NK-92 treated with Interleukin-12 subunit alpha and Interleukin-12 subunit beta, amount 100 ng/mL, for 24 hours (cell line): ENCODE data around the gene GDF7.
"Not testable (repeated sequence)": the region's sequence is repeated elsewhere in the genome, so short reads cannot be mapped to it uniquely, and the experiment has no call there.

ENCODE experiments used
- DNase-seq: peaks from one replicate; lab custom pipeline; 2025; lab: John Stamatoyannopoulos, UW

The GDF7 gene

DNA sequence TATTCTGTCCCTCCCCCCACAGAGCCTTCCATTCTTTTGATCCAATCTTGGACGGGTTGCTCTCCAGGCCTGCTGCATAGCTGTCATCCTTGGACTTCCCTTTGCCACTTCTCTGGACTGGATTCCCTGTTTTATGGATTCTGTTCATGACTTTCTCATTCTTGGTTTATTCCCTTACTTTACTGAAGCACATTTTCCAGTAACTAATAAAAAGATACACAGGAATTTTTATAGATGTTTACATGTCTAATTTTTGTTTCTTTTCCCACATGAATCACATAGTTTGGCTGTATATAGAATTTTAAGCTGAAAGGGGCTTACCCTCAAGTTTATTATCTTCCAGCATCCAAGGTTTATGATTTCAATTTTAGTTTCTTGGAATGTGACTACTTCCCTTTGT lies 37.9 kb downstream of the GDF7 start:
- no peak for DNase-seq

DNA sequence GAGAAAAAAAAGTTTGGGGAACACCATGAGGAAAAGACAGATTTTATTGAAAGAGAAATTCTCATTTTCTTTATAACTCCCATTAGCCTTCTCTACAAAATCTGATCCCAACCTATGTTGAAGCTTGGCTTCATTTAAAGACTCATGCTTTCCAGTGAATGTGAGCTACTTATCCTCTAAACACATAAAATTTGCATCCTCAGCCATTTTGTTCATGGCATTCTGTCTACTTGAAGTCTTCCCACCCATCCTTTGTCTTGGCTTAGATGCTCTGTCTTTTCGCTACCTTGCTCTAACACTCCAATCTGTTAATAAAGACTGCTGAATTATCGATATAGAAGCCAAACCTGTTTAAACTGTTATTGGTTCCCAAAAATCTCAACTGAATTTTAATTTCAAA lies 39.3 kb downstream of the GDF7 start:
- DNase-seq: no peak

DNA sequence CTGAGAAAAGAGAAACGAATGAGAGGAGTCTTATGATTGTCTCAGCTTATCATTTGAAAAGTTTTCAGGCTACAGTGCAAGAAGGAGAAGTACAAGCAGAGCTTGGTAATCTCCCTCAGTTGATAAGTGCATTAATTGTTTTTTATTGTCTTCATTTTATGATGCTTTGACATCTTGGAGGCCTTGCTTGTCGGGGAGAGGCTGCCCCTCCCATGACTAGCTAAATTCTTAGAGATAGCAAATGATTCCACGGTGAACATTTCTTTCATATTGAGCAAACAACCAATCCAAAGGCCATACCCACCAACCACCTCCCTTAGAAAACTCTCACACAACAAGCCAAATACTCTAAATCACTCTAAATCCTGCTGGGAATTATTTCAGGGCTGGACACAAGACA lies 39.8 kb downstream of the GDF7 start:
- no peak for DNase-seq

DNA sequence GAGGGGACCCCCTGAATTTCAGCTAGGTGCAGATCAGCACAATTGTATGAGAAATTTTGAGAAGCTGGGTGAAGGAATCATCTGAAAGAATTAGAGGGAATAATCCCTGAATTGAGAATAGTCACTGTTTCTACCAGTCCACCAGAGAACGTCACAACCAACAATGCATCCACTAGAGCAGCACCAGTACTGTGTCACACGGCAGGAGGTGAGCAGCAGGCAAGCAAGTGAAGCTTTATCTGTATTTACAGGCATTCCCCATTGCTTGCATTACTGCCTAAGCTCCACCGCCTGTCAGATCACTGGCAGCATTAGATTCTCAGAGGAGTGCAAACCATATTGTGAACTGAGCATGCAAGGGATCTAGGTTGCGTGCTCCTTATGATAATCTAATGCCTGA lies 40.7 kb downstream of the GDF7 start:
- DNase-seq: no peak

DNA sequence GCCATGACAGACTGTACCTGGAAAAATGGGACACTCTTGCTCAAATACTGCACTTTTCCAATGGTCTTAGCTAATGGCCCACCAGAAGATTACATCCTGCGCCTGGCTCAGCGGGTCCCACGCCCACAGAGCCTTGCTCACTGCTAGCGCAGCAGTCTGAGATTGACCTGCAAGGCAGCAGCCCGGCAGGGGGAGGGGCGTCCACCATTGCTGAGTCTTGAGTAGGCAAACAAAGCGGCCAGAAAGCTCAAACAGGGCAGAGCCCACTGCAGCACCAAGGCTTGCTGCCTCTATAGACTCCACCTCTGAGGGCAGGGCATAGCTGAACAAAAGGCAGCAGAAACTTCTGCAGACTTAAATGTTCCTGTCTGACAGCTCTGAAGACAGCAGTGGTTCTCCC lies 44.7 kb downstream of the GDF7 start:
- not testable (repeated sequence) for DNase-seq

DNA sequence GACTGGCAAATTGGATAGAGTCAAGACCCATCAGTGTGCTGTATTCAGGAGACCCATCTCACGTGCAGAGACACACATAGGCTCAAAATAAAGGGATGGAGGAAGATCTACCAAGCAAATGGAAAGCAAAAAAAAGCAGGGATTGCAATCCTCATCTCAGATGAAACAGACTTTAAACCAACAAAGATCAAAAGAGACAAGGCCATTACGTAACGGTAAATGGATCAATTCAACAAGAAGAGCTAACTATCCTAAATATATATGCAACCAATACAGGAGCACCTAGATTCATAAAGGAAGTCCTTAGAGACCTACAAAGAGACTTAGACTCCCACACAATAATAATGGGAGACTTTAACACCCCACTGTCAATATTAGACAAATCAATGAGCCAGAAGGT lies 46.6 kb downstream of the GDF7 start:
- DNase-seq: not testable (repeated sequence)

DNA sequence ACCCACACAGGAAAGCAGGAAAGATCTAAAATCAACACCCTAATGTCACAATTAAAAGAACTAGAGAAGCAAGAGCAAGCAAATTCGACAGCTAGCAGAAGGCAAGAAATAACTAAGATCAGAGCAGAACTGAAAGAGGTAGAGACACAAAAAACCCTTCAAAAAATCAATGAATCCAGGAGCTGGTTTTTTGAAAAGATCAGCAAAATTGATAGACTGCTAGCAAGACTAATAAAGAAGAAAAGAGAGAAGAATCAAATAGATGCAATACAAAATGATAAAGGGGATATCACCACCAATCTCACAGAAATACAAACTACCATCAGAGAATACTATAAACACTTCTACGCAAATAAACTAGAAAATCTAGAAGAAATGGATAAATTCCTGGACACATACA lies 47.5 kb downstream of the GDF7 start:
- DNase-seq: not testable (repeated sequence)

DNA sequence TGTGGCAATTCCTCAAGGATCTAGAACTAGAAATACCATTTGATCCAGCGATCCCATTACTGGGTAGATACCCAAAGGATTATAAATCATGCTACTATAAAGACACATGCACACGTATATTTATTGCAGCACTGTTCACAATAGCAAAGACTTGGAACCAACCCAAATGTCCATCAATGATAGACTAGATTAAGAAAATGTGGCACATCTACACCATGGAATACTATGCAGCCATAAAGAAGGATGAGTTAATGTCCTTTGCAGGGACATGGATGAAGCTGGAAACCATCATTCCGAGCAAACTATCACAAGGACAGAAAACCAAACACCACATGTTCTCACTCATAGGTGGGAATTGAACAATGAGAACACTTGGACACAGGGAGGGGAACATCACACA lies 49.2 kb downstream of the GDF7 start:
- DNase-seq: not testable (repeated sequence)

DNA sequence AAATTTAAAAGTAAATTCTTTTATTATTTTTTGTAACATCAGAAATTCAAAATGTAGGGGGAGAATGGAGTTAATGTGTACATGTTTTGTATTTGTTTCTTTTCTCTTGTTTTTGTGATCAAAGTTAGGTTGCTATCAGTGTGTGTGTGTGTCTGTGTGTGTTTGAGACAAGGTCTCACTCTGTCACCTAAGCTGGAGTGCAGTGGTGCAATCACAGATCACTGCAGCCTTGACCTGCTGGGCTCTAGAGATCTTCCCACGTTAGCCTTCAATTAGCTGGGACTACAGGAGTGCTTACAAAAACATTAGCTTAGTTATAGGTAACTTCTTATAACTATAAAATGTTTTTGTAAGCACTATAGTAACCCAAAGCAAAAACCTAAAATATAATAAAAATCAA lies 50.7 kb downstream of the GDF7 start:
- DNase-seq: no peak

DNA sequence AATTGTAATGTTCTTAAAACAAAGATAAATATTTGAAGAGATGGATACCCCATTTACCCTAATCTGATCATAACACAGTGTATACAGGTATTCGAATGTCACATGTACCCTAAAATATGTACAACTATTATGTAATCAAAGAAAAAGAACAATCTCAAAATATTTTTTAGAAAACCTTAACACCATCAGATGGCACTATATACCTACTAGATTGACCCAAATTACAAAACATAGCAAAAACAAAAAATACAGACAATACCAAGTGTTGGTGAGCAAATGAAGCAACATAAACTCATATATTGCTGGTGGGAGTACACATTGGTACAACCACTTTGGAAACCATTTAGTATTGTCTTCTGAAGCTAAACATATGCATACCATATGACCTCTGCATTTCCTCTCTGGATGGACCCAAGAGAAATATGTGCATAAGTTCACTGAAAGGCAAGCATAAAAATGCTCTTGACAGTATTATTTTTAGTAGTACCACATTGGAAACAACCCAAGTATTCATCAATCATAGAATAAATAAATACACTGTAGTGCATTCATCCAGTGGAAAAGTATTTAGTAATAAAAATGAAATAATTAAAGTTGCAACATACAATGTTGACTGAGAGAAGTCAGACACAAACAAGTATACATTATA lies 55.8 kb downstream of the GDF7 start:
- DNase-seq: no peak

DNA sequence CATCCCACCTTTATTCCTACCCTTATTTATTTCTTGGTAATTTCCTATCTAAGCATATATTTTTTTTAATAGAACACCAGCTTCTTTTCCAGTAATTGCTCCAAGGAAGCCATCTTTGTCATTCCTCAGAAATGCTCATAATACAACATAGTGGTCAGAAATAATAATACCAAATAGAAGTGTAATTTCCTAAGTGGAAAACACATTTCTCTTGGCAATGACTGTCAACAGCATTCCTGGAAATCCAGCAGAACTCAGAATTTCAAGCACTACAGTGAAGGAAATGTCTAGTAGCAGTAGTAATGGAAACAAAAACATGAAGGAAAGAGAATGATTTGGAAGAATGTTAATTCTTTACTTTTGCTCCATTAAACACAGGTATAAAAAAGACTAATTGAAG lies 56.6 kb downstream of the GDF7 start:
- no peak for DNase-seq

DNA sequence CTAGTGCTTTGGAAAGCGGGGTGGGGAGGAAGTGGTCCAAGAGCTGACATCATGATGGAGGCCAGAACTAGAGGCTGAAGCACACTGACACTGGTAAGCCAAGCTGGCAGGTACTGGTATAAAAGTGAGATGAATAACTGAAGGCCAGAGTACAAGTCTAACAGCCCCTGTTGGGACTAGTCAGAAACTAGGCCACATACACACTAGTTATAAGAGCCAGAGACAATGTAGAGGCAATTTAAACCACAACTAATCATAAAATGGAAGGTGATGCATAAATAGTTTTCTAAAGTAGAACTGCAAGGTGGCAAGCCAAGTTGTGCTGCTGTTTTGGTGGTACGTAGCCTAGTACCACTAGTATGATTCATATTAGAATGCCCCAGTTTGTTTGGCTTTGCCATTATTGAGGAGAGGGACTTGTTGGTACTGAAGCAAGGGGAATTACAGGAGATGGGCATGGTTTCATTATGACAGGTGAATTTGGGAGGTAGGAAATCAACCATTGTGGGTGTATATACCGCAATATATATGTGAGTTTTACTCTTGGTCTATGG lies 57.6 kb downstream of the GDF7 start:
- no peak for DNase-seq

DNA sequence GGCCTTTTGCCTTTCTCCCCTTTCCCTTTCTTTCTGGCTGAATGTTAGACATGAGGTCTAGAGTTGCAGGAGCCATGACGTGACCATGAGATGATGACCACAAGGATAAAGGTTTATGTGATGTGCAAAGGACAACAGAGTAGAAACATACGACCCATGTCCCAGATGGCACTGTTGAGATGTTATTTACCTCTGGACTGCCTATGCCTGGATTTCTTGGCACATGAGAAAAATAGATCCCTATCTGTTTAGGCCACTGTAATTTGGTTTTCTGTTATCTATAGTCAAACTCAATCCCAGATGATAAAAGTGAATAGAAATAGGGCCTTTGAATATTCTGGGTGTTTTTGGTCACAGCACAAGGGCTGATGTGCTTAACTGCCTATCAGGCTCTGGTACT lies 58.8 kb downstream of the GDF7 start:
- DNase-seq: no peak

DNA sequence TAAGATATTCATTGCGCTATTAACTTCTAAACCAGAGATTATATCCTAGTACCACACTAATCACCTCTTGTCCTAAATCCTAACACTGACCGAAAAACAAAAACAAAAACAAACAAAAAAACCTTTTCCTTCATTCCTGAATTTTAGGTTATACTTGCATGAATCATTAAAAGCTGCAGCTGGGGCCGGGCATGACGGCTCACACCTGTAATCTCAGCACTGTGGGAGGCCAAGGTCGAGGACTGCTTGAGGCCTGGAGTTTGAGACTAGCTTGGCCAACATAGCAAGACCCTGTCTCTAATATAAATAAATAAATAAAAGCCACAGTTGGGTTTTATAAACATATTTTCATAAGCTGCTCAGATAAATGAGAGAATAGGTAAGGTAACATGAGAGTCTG lies 60.0 kb downstream of the GDF7 start:
- no peak for DNase-seq

DNA sequence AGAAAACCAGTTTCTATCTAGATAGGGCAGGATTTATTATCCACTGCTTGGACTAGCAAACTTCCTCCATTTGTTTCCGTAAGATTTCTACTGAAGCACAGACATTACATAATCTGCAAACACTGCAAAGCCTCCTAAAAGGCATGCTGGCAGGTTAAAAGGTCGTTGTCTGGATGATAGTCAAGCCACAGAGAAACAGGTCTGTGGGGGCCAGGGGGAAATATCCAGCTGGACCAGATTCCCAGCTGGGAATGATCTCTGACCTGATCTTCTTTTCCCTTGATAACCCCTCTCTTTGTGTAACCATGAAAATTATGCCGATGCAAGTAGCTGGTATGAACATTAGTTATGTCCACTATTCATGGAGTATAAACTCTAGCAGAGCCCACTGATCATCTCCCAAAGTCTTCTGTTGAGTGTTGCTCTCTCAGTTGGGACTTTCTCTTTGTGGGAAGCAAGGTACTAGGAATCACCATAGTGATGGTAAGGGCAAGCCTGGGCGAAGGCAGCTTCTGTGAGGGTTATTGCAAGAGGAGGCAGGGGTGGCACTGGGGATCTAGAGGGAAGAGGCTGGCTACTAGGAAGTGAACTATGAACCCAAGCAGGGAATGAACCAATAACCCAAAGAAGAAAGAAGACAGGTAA lies 61.3 kb downstream of the GDF7 start:
- DNase-seq: no peak
